Ascending aorta (tissue), 2 donors: ENCODE measurements around the gene HDAC2. TPM values are rescaled to one million over a fixed set of nuclear protein-coding genes. Genes with fewer than 3 reads are reported as not detected.
"Not testable (repeated sequence)": the region's sequence is repeated elsewhere in the genome, so short reads cannot be mapped to it uniquely, and the experiment has no call there.

Experiments used
- DNase-seq, 2 donors: peaks; one replicate each; pipeline ENCODE4 v3.0.0-alpha.2; 2019; ENCODE audit warnings: low spot score in 2 of 2
- H3K27ac ChIP-seq, 2 donors: fragments of 200-600 bp; sonication (generic); one replicate each; pipeline ENCODE4 v1.5.1; 2016 to 2017; ENCODE audit warnings: mild to moderate bottlenecking in 1 of 2
- H3K27me3 ChIP-seq: fragments of 200-600 bp; sonication (generic); one replicate; pipeline ENCODE4 v1.5.1; 2017
- H3K36me3 ChIP-seq, 2 donors: fragments of 200-600 bp; sonication (generic); one replicate each; pipeline ENCODE4 v1.5.1; 2016
- H3K4me1 ChIP-seq, 2 donors: fragments of 200-600 bp; sonication (generic); one replicate each; pipeline ENCODE4 v1.5.1; 2016 to 2017; ENCODE audit warnings: mild to moderate bottlenecking in 1 of 2
- H3K4me3 ChIP-seq, 2 donors: fragments of 200-600 bp; sonication (generic); one replicate each; pipeline ENCODE4 v1.5.1; 2016 to 2017; ENCODE audit warnings: mild to moderate bottlenecking in 1 of 2
- H3K9me3 ChIP-seq, 2 donors: fragments of 200-600 bp; sonication (generic); one replicate each; pipeline ENCODE4 v1.5.1; 2016
- intact Hi-C: fragments of 100-400 bp; cut with DNase I; formaldehyde crosslinking; loops from one replicate; pipeline ENCODE4 v1.15.1; 2023
- total RNA-seq: library from RNA; depleted of rRNA; stranded (reverse); fragments of >200 nt; gene quantifications from one replicate; pipeline ENCODE4 v1.1.0, GENCODE V29; 2016
- TF ChIP-seq, protein P1 (sequence below), 3 experiments: fragments of 200-600 bp in 2 of 3; fragments of 450-650 bp in 1 of 3; sonication (generic) in 2 of 3; IDR thresholded peaks; one replicate each; pipeline ENCODE4 v1.5.1; 2016 to 2019; ENCODE audit warnings: antibody characterized with exemption in 3 of 3, mild to moderate bottlenecking in 1 of 3, moderate library complexity in 1 of 3

The HDAC2 gene
- total RNA-seq, 1 donor from 2014 or later = 19.1 TPM

DNA sequence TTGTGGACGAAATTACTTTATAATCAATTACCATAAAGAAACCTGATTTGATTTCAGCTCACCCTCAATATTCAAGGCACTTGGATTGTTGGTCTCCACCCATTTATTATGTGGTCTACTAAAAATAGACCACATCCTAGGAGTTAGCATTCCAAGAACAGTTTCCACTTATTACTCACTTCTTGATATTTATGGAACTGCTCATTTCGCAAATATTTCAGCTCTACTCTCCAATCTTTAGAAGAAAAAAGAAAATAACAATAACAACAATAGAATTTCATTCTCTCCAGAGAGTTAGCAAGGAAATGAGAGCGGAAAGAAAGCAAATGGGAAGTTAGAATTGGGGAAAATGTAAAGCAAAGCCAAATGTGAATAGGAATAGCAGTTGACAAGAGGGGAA lies 26.2 kb upstream of the HDAC2 start:
- no peak overlapping the region for H3K4me3 ChIP-seq
- no peak for DNase-seq
- H3K36me3 ChIP-seq = no peaks in the 10 kb centered on the region
- H3K9me3 ChIP-seq = no peaks in the 10 kb centered on the region
- no peaks in the 10 kb centered on the region for H3K27me3 ChIP-seq
- H3K4me1 ChIP-seq = peaks cover 0 to 23% of the 10 kb centered on the region in 2 donors
- peak overlapping the region; percentile 71 to 72 for H3K27ac ChIP-seq
- intact Hi-C loops = no loop called here
- TF ChIP-seq, protein P1, sequence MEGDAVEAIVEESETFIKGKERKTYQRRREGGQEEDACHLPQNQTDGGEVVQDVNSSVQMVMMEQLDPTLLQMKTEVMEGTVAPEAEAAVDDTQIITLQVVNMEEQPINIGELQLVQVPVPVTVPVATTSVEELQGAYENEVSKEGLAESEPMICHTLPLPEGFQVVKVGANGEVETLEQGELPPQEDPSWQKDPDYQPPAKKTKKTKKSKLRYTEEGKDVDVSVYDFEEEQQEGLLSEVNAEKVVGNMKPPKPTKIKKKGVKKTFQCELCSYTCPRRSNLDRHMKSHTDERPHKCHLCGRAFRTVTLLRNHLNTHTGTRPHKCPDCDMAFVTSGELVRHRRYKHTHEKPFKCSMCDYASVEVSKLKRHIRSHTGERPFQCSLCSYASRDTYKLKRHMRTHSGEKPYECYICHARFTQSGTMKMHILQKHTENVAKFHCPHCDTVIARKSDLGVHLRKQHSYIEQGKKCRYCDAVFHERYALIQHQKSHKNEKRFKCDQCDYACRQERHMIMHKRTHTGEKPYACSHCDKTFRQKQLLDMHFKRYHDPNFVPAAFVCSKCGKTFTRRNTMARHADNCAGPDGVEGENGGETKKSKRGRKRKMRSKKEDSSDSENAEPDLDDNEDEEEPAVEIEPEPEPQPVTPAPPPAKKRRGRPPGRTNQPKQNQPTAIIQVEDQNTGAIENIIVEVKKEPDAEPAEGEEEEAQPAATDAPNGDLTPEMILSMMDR (IDR thresholded peaks at IDR 0.05) = no peak

DNA sequence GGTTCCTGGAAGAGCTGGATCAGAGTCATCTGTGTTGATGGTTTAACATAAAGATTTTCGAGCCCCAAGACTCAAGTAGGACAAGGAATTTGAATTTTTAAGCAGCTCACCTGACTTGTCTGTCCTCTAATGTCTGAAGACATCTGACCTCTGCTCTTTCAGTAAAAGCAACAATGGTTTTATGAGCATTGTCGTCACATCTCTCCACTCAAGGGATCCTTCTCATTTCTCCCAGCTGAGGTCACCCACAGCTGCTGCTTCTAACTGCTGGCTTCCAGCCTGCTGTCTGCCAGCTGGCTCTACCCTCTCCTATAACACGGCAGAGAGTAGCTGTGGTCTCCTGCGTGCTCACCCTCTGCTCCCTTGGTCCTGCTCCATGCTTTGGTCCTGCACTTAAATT lies 24.7 kb upstream of the HDAC2 start:
- peak; percentile 11 to 82 for DNase-seq
- TF ChIP-seq, protein P1 (IDR thresholded peaks at IDR 0.05) = no peak
- peak overlapping the region in 1 of 2 donors; percentile 10 for H3K4me3 ChIP-seq
- H3K36me3 ChIP-seq = no peaks in the 10 kb centered on the region
- intact Hi-C loops = loop anchor here (1.0 to 2.0 kb wide), 2 partner anchors 24 to 113 kb away; partner anchors contain the start of gene HDAC2
- H3K9me3 ChIP-seq = no peaks in the 10 kb centered on the region
- H3K27ac ChIP-seq = peak overlapping the region; percentile 71 to 72
- peaks cover 0 to 23% of the 10 kb centered on the region in 2 donors for H3K4me1 ChIP-seq
- H3K27me3 ChIP-seq = no peaks in the 10 kb centered on the region

DNA sequence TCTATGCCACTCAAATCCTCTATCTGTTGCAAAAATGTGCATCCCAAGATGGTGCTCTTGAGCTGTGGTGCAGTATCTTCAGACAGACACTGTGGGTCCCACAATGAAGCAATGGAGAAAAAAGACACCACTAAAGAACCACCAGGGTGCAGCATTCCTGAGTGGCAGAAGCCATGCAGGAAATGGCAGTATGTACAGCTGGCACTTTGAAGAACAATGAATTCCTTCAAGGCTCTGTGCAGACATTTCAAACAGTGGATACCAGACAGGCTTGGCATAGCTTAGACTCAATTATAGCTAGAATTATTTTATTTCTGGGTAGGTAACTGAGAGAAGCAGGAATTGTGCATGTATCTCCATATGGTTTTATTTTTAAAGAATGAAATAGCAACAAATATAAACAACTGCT lies 24.0 kb upstream of the HDAC2 start:
- TF ChIP-seq, protein P1 (IDR thresholded peaks at IDR 0.05) = peak; percentile 33 to 61 (median 44)
- Histone ChIP-seq H3K27me3 (no peaks in the 10 kb centered on the region), H3K36me3 (no peaks in the 10 kb centered on the region), H3K27ac (peak overlapping the region; percentile 71 to 72), H3K9me3 (no peaks in the 10 kb centered on the region), H3K4me3 (no peak overlapping the region), H3K4me1 (peaks cover 0 to 23% of the 10 kb centered on the region in 2 donors)
- no peak for DNase-seq
- intact Hi-C loops = loop anchor here (2.0 kb wide), 1 partner anchor 114 kb away; no protein-coding TSS in a partner anchor

DNA sequence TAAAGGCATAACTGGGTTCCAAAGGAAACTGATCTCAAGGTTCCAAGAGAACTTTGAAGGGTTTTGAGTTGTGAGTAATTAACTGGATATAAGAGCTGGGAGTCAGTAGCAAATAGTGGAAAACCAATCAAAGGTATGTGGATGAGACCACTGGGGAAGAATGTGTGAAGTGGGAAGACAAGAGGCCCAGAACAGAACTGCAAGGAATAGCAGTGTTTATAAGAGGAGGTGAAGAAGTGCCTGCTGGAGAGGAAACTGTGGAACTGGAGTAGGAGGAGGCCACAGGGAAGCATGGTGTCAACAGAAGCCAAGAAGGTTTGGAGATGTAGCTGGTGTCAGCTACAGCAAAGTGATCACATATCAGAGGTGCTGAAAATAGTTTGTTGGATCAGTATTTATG lies 18.7 kb upstream of the HDAC2 start:
- no peak for DNase-seq
- no peak overlapping the region for H3K27ac ChIP-seq
- H3K36me3 ChIP-seq = no peaks in the 10 kb centered on the region
- intact Hi-C loops = no loop called here
- no peaks in the 10 kb centered on the region for H3K27me3 ChIP-seq
- TF ChIP-seq, protein P1 (IDR thresholded peaks at IDR 0.05) = no peak
- no peaks in the 10 kb centered on the region for H3K4me1 ChIP-seq
- no peaks in the 10 kb centered on the region for H3K9me3 ChIP-seq
- H3K4me3 ChIP-seq = no peak overlapping the region

DNA sequence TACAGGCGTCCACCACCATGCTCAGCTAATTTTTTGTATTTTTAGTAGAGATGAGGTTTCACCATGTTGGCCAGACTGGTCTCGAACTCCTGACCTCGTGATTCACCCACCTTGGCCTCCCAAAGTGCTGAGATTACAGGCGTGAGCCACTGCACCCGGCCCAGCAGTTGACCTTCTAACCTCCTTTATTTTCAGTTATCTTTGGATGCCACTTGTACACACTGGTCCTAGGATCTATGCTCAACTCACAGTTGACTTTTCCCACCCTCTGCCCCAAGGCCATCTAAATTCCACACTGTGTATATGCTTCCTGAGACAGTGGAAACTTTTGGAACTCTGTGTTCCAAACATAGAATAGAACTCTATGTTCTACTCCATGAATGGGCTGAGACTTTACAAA lies 11.7 kb upstream of the HDAC2 start:
- DNase-seq, H3K9me3 ChIP-seq, intact Hi-C loops, H3K4me3 ChIP-seq, H3K27me3 ChIP-seq, H3K4me1 ChIP-seq, H3K27ac ChIP-seq, H3K36me3 ChIP-seq: not testable (repeated sequence)

DNA sequence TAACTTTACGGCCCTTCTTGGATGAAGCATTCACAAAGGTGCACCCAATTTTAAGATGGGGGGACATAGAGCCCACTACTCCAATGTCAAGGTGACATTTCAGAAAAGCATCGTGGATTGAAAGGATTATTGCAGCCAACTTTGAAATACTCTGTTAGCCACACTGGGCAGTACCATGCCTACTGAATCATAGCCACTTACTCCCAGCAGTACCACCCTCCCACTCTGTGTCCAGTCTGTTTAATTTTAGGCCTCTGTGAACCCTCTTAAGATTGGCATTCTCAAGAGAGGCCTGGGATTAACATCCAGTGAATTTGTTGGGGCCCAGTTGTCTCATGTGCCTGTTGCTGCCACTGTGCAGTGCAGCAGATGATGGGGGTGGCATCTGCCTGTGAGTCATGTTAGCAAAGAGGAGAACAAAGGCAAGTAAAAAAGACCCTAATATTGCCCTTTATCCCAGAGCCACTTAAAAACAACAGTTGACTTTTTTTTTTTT lies 11.2 kb upstream of the HDAC2 start:
- DNase-seq = no peak
- H3K9me3 ChIP-seq = no peaks in the 10 kb centered on the region
- TF ChIP-seq, protein P1 (IDR thresholded peaks at IDR 0.05) = no peak
- H3K4me1 ChIP-seq = no peaks in the 10 kb centered on the region
- intact Hi-C loops = no loop called here
- no peaks in the 10 kb centered on the region for H3K36me3 ChIP-seq
- H3K4me3 ChIP-seq = no peak overlapping the region
- no peaks in the 10 kb centered on the region for H3K27me3 ChIP-seq
- no peak overlapping the region for H3K27ac ChIP-seq
